Measurements from ENCODE around the gene JPH4.

The JPH4 gene

GRCh38 chr14:23524954-23525353, 53.6 kb downstream of the JPH4 start:
- no peak for DNase-seq (ENCODE audit: low read depth)

- DNase-seq (ENCODE audit: low read depth) = no peak
These were observed 55.2 kb downstream of the JPH4 start for GRCh38 chr14:23523229-23524016.

- DNase-seq (ENCODE audit: low read depth) = no peak
These were observed 55.9 kb downstream of the JPH4 start for GRCh38 chr14:23522643-23523198.

- DNase-seq (ENCODE audit: low read depth) = no peak
These were observed 56.6 kb downstream of the JPH4 start for GRCh38 chr14:23521785-23522640.

GRCh38 chr14:23520899-23521533, 57.6 kb downstream of the JPH4 start:
- DNase-seq (ENCODE audit: low read depth) = no peak

- no peak for DNase-seq (ENCODE audit: low read depth)
These were observed 59.9 kb downstream of the JPH4 start for GRCh38 chr14:23518709-23519108.

All from stimulated activated CD8-positive, alpha-beta memory T cell treated with anti-CD3 and anti-CD28 coated beads, Interleukin-7, amount 100 ng/mL, for 24 hours (primary cell).